Mucosa of descending colon (tissue), 3 donors: ENCODE measurements around the gene BMERB1. TPM values are rescaled to one million over a fixed set of nuclear protein-coding genes. Genes with fewer than 3 reads are reported as not detected.

Experiments used
- ATAC-seq: fragments of 200-7000 bp; cut with Tn5 transposase; one replicate; pipeline ENCODE4 v1.9.1; 2020; ENCODE audit warnings: mild to moderate bottlenecking, moderate library complexity
- DNase-seq, 3 donors: peaks; one replicate each; pipeline ENCODE4 v3.0.0-alpha.2; 2020
- H3K36me3 ChIP-seq: fragments of 200-600 bp; one replicate; pipeline ENCODE4 v1.8.0; 2021; ENCODE audit warnings: low read depth, mild to moderate bottlenecking
- H3K4me1 ChIP-seq: fragments of 200-600 bp; one replicate; pipeline ENCODE4 v1.8.0; 2021; ENCODE audit warnings: low read depth, mild to moderate bottlenecking
- H3K4me3 ChIP-seq: fragments of 200-600 bp; one replicate; pipeline ENCODE4 v1.8.0; 2021; ENCODE audit warnings: mild to moderate bottlenecking
- H3K9me3 ChIP-seq: fragments of 200-600 bp; one replicate; pipeline ENCODE4 v1.8.0; 2021; ENCODE audit warnings: mild to moderate bottlenecking
- intact Hi-C, 2 donors: fragments of 100-400 bp; cut with DNase I in 1 of 2; cut with micrococcal nuclease in 1 of 2; formaldehyde crosslinking; loops; one replicate each; pipeline versions ENCODE4 v1.11.0 to v1.11.1; 2022; cut with DNase I, micrococcal nuclease
- total RNA-seq, 3 donors: library from RNA; stranded (reverse); fragmentation: NEBNext Ultra II Directional in 2 of 3; extraction: Animal tissue kit (Norgen Biotek cat#: 25700) in 2 of 3; gene quantifications; one replicate each; pipeline versions ENCODE4 v1.2.1 to v1.2.4, GENCODE V29; 2021 to 2023
- TF ChIP-seq, protein P1 (sequence below): fragments of 200-600 bp; IDR thresholded peaks from one replicate; pipeline ENCODE4 v1.8.0; 2022; ENCODE audit warnings: antibody characterized with exemption, mild to moderate bottlenecking
- donor health status: DM: no; HTN: no; CAD: no; lungs with moderate emphysema.
- donor health status: DM: no; HTN: no; CAD: no.
- donor health status: DM: no; HTN: yes; CAD: no.

BMERB1 gene
- total RNA-seq, 3 donors from 2014 or later: 5.4 to 54.3 (median 9.1) TPM

DNA sequence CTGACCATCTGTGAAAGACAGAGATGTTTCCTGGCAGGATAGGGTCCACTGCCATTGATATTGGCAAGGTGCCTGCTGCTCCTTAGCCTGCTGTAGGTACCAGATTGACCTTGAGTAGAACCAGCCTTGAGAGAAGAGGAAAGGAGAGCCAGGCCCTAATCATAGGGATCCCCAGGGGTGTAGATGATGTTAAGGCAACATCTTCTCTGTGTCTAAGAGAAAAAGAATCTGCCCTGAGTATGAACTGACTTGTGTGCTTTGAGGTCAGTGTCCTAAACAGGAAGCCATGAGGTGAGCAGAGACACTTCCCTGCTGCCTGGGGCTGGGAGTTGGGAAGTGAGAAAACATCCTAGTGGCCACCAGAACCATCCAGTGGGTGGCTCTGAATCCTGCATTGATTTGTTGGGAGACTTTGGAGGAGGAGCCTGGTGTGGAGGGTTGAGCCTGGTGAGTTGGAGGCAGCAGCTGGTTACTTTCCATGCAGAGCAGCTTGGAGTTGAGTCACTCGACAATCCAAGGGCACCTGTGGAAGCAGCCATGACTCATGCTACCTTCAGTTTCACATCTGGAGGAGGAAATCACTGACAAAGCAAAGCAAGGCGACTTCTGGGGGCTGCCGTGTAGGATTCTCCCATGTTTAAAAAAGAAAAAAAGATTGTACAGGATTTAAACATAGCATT lies 47.8 kb downstream of the BMERB1 start:
- peak; percentile 32 to 55 (median 33) for DNase-seq
- no peak overlapping the region for H3K4me3 ChIP-seq
- intact Hi-C loops: no loop called here
- ATAC-seq: peak; percentile 99
- no peaks in the 10 kb centered on the region for H3K36me3 ChIP-seq
- no peaks in the 10 kb centered on the region for H3K9me3 ChIP-seq
- peaks cover 2% of the 10 kb centered on the region for H3K4me1 ChIP-seq
- TF ChIP-seq, protein P1, sequence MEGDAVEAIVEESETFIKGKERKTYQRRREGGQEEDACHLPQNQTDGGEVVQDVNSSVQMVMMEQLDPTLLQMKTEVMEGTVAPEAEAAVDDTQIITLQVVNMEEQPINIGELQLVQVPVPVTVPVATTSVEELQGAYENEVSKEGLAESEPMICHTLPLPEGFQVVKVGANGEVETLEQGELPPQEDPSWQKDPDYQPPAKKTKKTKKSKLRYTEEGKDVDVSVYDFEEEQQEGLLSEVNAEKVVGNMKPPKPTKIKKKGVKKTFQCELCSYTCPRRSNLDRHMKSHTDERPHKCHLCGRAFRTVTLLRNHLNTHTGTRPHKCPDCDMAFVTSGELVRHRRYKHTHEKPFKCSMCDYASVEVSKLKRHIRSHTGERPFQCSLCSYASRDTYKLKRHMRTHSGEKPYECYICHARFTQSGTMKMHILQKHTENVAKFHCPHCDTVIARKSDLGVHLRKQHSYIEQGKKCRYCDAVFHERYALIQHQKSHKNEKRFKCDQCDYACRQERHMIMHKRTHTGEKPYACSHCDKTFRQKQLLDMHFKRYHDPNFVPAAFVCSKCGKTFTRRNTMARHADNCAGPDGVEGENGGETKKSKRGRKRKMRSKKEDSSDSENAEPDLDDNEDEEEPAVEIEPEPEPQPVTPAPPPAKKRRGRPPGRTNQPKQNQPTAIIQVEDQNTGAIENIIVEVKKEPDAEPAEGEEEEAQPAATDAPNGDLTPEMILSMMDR: no peak

DNA sequence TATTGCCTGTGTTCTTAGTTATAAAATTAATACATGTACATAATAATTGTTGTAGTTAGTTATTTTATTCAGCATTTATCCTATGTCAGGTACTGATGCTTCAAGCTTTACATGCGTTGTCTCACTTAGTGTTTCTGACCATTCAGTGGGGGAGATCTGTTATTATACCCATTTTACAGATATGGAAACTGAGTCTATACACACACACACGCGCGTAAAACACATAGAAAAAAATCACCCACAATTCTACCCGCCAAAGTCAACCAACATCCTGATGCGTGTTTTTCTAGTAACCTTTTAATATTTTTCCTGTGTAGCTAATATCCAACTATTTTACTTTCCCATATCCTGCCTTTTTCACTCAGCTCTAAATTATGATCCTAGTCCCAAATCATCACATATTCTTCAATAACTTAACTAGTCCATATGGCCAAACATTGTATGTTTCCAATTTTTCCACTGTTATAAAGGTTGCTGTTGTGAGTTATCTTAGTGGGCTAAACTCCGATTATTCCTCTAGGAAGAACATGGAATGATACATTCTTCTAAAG lies 48.4 kb downstream of the BMERB1 start:
- H3K36me3 ChIP-seq: no peaks in the 10 kb centered on the region
- DNase-seq: no peak
- intact Hi-C loops: no loop called here
- H3K4me1 ChIP-seq: peaks cover 2% of the 10 kb centered on the region
- no peaks in the 10 kb centered on the region for H3K9me3 ChIP-seq
- ATAC-seq: no peak
- no peak overlapping the region for H3K4me3 ChIP-seq
- TF ChIP-seq, protein P1: no peak

DNA sequence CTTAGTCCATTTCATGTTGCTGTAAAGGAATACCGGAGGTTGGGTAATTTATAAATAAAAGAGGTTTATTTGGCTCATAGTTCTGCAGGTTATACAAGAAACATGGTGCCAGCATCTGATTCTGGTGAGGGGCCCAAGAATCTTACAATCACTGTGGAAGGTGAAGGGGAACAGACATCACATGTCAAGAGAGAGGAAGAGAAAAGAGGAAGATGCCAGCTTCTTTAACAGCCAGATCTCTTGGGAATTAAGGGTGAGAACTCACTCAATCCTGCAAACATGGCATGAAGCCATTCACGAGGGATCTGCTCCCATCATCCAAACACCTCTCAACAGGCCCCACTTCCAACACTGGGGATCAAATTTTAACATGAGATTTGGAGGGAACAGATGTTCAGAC lies 49.5 kb downstream of the BMERB1 start:
- Histone ChIP-seq H3K4me1 (peaks cover 2% of the 10 kb centered on the region), H3K36me3 (no peaks in the 10 kb centered on the region), H3K9me3 (no peaks in the 10 kb centered on the region), H3K4me3 (no peak overlapping the region)
- DNase-seq (no peak), ATAC-seq (no peak)
- intact Hi-C loops: no loop called here
- TF ChIP-seq, protein P1: no peak

DNA sequence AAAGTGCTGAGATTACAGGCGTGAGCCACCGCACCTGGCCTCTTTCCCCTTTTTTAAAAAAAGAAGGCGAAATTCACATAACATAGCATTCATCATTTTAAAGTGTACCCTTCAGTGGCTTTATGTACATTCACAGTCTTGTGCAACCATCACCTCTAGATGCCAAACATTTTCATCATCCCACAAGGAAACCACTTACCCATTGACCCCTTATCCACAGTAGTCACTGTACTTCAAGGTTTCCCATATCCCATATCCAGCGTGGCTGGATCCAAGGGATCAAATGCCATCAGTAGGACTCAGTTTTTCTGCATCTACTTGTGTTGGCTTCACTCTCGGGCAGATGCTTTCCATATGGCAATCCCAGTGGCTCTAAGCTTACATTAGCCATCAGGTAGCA lies 50.3 kb downstream of the BMERB1 start:
- Histone ChIP-seq H3K4me3 (no peak overlapping the region), H3K9me3 (no peaks in the 10 kb centered on the region), H3K4me1 (peaks cover 2% of the 10 kb centered on the region), H3K36me3 (no peaks in the 10 kb centered on the region)
- ATAC-seq (no peak), DNase-seq (no peak)
- TF ChIP-seq, protein P1: no peak
- intact Hi-C loops: no loop called here

DNA sequence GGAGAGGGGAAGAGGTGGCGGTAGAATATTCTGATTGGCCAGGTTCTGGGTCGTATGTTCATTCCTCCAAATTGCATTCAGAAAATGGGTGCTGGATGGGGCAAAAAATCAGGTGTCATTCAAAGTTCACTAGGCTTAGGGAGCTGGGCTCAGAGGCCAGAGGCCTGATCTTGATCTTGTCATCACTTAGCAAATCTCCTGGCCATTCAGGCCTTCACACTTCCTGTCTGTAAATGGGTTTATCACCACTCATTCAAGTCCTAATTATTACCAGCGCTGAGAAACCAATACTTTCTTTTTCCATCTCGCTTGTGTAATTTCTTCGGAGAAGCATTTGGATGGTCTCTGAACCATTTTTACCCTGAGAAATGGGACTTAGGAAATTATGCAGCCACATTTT lies 50.8 kb downstream of the BMERB1 start:
- H3K4me1 ChIP-seq: peaks cover 2% of the 10 kb centered on the region
- intact Hi-C loops: no loop called here
- DNase-seq: no peak

More for the DNA sequence above, 50.8 kb downstream of the BMERB1 start:
- ATAC-seq: no peak
- Histone ChIP-seq H3K4me3 (no peak overlapping the region), H3K9me3 (no peaks in the 10 kb centered on the region), H3K36me3 (no peaks in the 10 kb centered on the region)
- TF ChIP-seq, protein P1: no peak
